Measurements from ENCODE around the gene SUN3.

The SUN3 gene

GRCh38 chr7:48035301-48035966, 6.5 kb upstream of the SUN3 start, which contains the start of gene C7orf57:
Gene C7orf57 (plus strand): TSS chr7:48035543. CDS start chr7:48036309, 766 bp downstream.
- no peak for TF ChIP-seq CTCF (IDR thresholded peaks at IDR 0.05)
- H3K4me3 ChIP-seq, result peak within 1 kb of the TSS; percentile 82
- H3K27ac ChIP-seq, result no peak within 1 kb of the TSS
- DNase-seq (ENCODE audit: low spot score), result peak; percentile 91

- no peak overlapping the region for H3K4me3 ChIP-seq
- no peak for TF ChIP-seq CTCF (IDR thresholded peaks at IDR 0.05)
- no peak overlapping the region for H3K27ac ChIP-seq
- no peak for DNase-seq (ENCODE audit: low spot score)
Observed at GRCh38 chr7:48033922-48034321, 5.0 kb upstream of the SUN3 start.

GRCh38 chr7:48031111-48031510, 2.2 kb upstream of the SUN3 start:
- Histone ChIP-seq H3K27ac (no peak overlapping the region), H3K4me3 (no peak overlapping the region)
- TF ChIP-seq CTCF (IDR thresholded peaks at IDR 0.05), result no peak
- no peak for DNase-seq (ENCODE audit: low spot score)

- Histone ChIP-seq H3K4me3 (no peak overlapping the region), H3K27ac (no peak overlapping the region)
- no peak for TF ChIP-seq CTCF (IDR thresholded peaks at IDR 0.05)
- DNase-seq (ENCODE audit: low spot score), result no peak
Observed at GRCh38 chr7:48025624-48026023, 3.3 kb downstream of the SUN3 start.

GRCh38 chr7:48017674-48018073, 11.2 kb downstream of the SUN3 start:
- Histone ChIP-seq H3K4me3 (no peak overlapping the region), H3K27ac (no peak overlapping the region)
- no peak for DNase-seq (ENCODE audit: low spot score)
- no peak for TF ChIP-seq CTCF (IDR thresholded peaks at IDR 0.05)

- Histone ChIP-seq H3K27ac (no peak overlapping the region), H3K4me3 (no peak overlapping the region)
- DNase-seq (ENCODE audit: low spot score), result no peak
- no peak for TF ChIP-seq CTCF (IDR thresholded peaks at IDR 0.05)
Observed at GRCh38 chr7:48016641-48017040, 12.3 kb downstream of the SUN3 start.

GRCh38 chr7:48011951-48012350, 17.0 kb downstream of the SUN3 start:
- DNase-seq (ENCODE audit: low spot score), result no peak
- no peak overlapping the region for H3K27ac ChIP-seq
- no peak for TF ChIP-seq CTCF (IDR thresholded peaks at IDR 0.05)
- H3K4me3 ChIP-seq, result no peak overlapping the region

All from coronary artery (tissue), 2 donors.